ENCODE results near the gene CTBP2.
A peak's percentile ranks its signal among the peaks of the same experiment; 100 is the strongest.
"Not testable (repeated sequence)": the region's sequence is repeated elsewhere in the genome, so short reads cannot be mapped to it uniquely, and the experiment has no call there.

Gene CTBP2

DNA sequence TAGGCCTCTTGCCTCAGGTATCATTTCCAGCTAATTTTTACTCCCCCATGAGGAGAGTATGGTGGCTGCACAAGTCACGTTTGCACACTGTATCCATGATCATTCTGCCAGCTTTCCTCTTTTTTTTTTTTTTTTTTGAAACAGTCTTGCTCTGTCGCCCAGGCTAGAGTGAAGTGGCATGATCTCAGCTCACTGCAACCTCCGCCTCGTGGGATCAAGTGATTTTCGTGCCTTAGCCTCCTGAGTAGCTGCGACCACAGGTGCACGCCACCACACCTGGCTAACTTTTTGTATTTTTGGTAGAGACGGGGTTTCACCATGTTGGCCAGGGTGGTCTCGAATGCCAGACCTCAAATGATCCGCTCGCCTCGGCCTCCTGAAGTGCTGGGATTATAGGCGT is 77.9 kb downstream of the CTBP2 start:
- DNase-seq = not testable (repeated sequence)

DNA sequence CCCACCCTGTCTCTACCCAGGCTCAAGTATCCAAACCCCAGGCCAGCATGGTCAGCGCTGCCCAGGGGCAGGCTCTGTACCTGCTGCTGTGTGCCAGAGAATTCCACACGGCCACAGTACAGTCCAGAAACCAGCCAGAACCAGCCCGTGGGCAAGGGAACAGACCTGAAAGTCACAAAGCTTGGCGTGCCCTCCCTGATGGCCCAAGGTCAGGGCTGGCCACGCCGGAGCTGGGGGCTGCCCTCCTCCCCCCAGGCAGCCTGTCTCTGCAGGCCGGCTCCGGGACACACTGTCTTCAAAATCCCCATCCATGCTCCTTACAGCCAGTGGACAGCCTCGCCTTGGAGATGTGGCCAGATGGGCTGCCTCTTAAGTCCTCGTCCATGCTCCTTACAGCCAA is 78.4 kb downstream of the CTBP2 start:
- DNase-seq = no peak

DNA sequence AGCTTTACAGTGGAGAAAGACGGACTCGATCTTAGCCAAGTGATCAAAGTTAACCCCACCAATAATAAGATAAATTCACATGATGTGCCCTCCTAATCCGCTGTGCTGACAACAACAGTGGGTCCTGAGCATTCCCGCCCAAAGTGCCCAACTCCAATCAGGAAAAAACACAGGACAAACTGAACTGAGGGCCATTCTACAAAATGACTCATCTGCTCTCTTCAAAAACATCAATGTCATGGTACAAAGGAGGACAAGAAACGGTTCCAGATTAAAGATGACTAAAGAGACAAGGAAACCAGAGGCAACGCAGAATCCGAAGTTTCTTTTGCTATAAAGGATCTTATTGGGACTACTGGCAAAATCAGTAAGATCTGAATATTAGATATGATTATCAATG is 79.4 kb downstream of the CTBP2 start:
- no peak for DNase-seq

- no peak for DNase-seq
These were observed 80.1 kb downstream of the CTBP2 start for GRCh38 chr10:125080296-125080695.

DNA sequence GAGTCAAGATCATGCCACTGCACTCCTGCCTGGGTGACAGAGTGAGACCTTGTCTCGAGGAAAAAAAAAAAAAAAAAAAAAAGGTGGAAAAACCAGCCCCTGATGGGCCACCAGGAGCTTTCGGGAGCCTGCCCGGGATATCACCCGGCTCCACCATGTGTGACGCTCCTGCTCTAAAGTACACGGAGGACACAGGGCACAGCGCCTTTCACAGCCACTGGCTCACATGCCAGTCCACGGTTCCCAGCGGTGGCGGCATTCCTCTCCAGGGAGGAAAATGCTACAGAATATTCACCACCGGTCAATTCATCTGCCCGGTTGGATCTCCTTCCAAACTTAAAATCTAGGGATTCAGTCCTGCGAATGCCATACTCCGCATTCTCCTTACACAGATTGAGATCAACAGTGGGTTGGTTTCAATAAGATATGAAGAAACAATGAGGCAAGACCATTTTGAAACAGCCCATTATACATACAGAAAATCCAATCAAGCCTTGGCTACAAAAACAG is 81.2 kb downstream of the CTBP2 start:
- DNase-seq = no peak

DNA sequence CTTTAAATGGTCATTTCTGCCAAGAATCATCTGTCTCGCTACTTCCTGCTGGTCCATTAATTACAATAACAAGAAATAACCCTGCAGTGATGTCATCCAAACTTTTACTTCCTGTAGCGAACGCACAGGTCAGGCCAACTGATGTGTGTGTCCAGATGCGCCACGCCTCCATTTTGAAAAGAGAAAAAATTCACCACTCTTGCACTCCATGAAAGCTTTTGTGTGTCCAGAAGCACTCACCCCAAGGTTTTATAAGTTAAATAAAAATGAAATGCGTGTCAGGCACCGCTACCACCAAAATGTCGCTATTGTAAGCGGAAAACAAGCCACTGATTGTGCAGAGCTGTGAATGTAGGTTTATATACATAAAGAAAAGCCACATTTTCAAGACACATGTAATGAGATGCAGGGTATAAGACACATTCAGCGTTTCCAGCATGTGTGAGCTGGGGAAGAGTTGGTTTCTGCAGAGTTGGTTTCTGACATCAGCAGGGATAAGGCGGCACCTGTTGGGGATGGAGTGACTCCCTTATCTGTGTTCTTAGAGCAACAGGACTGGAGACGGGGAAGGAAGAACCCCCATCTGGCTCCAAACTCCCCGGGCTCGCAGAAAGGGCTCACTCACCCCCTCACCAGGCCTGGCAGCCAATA is 83.3 kb downstream of the CTBP2 start:
- no peak for DNase-seq

GRCh38 chr10:125076121-125076825 is 84.1 kb downstream of the CTBP2 start:
- DNase-seq = no peak

DNA sequence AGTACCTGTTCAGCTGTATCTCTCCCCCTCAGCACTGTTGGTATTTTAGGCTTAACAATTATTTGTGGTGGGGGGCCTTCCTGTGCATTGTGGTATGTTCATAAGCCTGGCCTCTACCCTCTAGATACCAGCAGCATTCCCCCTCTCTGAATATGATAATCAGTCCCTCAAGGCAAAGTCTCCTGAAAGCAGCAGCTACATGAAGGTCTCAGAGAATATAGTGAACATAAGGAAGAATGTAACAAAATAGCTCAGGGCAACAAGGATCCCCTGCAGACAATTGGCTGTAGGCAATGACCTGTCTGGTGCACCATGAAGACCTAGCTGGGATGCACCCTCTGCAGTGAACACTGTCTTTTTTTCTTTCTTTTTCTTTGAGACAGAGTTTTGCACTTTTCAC is 86.4 kb downstream of the CTBP2 start:
- no peak for DNase-seq

DNA sequence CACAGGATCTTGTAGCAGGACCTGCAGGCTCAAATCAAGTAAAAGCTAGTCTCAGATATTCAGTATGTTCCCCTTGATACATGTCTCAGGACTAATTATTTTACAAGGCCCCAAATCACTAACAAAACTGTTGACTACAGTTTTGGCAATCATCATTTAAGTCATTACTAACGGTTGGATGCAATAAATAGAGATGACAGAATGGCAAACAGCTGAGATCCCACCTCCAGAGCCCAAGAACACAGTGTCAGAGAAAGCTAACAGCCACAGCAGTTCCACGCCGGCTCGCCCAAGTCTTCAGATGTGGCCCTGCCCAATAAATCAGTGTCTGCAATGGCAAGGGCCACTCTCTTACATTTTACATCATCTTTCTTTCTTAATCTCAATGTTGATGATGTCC is 87.6 kb downstream of the CTBP2 start:
- DNase-seq = no peak

- DNase-seq = no peak
These were observed 89.4 kb downstream of the CTBP2 start for GRCh38 chr10:125071008-125071407.

- no peak for DNase-seq
These were observed 92.0 kb downstream of the CTBP2 start for GRCh38 chr10:125068406-125068805.

GRCh38 chr10:125067764-125068163 is 92.6 kb downstream of the CTBP2 start:
- no peak for DNase-seq

GRCh38 chr10:125066764-125067450 is 93.5 kb downstream of the CTBP2 start:
- DNase-seq = no peak

- DNase-seq = no peak
These were observed 95.5 kb downstream of the CTBP2 start for GRCh38 chr10:125064681-125065492.

DNA sequence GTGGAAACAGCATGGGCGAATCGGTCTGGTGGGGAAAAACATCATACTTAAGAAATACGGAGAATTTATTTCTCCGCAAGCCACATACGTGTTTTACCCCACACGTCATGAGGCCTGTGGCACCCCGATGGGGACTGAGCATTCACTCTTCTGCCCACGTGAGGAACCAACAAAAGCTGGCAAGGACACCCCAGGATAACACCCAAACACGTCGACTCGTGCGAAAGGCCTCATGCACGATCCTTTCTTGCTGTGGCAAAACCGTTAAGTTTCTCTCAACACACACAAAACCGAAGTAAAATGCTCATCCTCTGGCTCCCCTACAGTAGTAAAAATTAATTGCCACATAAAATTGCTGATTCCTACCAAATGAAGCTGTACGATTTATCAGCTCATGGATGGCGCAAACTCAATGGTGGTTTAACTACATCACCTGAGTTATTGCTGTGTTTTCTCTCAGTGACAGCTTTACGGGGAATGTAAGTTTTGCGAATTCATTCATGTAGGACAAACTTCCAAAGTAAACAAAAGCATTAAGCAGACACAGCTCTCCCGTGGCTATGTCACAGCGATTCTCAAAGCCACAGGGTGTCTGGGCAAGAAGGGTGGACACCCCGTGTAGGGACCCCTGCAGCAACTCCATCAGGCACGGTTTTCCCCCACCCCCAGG is 97.0 kb downstream of the CTBP2 start:
- DNase-seq = no peak

DNA sequence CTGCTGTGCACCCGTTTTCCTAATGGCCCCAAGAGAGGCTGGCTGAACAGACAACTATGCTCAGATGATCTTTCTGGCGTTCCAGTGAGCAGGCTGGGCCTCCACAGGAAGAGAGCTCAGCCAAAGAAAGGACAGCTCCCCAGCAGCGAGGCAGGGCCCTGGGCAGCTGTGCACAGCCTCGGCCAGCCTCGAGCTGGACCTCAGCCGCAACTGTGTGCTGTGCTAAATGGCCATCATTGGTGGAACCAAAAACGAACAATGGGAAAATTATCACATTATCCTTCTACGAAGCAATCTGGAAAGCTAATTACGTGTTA is 97.5 kb downstream of the CTBP2 start:
- no peak for DNase-seq

- no peak for DNase-seq
These were observed 98.0 kb downstream of the CTBP2 start for GRCh38 chr10:125062227-125062913.

GRCh38 chr10:125061557-125062226 is 98.7 kb downstream of the CTBP2 start:
- no peak for DNase-seq

DNA sequence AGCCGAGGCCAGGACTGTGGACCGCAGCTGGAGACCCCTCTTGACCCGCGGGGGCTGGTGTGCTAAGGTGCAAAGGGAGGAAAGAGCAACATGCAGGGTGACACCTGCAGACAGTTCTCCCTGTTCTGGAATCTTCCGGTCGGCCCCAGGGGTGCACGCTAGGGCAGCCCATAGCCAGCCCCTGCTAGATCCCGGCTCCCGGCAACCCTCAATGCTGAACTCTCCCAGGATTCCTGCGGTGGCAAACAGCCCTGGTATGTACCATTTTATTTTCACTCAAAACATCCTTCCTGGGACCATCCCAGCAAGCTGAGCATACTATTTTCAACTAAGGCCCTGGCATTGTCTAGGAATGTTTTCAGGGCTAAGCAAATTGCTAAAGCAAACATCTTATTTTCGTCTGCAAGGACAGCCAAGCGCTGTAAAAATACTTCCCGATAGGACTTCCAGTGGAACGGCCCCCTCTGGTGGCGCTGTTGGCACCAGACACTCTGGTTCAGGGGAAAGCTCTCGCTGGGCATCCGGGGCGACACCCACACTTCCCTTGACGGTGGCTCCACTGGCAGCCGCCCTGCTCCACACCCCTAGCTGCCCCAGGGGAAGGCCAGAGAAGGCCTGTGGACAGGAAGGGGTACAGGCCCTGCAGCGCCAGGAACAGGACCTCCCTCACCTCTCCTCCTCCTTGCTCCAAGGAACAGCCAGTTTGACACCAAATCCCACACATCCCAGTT is 99.4 kb downstream of the CTBP2 start:
- DNase-seq = peak; percentile 54

DNA sequence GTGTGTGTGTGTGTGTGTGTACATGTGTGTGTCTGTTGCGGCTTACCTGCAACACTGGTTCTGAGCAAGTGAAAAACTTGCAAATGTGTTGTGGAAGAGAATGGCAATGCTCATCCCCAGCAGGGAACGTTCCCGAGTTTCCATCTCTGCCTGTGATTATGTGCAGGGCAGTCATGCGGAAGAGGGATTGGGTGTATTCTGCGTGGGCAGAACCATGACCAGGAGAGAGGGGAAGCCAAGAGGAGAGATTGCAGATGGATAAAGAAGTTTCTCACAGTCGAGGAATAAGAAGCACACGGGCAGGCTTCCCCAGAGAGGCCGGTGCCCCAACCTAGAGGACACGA is 99.9 kb downstream of the CTBP2 start:
- DNase-seq = no peak

DNA sequence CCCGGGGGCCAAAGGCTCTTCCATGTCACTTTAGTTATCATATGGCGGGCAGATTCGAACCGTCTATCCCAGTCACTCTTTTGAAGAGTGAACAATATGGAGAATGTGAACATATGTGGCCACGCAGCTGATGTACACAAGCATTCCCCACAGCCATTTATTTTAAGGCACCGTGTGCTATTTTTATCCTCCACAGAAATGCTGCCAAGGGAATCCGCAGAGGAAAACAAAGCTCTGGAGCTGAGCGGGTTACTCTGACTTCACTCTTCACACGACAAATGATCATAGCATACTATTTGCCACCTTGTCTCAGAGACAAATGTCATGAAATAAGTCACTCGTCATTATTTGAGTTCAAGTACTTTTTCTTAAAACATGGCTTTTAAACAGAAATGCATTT is 100.3 kb downstream of the CTBP2 start:
- DNase-seq = no peak
